Measurements from ENCODE around the gene TMEM51. TPM values are rescaled to one million over a fixed set of nuclear protein-coding genes. Genes with fewer than 3 reads are reported as not detected.
A peak's percentile ranks its signal among the peaks of the same experiment; 100 is the strongest.

TMEM51 gene
- total and polyA plus RNA-seq, 2 of the 13 experiments (the other 11 are each of a cell fraction or from before 2014, with no cell fraction given): 12.2 to 22.3 TPM

GRCh38 chr1:15145327-15145726, 8.2 kb upstream of the TMEM51 start (continued):
- peak; percentile 91; the same call in 1 of the 2 replicates for TF ChIP-seq FOXK1 (CRISPR knock-in tag; IDR thresholded peaks at IDR 0.05; ENCODE audit: borderline replicate concordance, low read depth)
- TF ChIP-seq MIER3 (CRISPR knock-in tag; IDR thresholded peaks at IDR 0.05; ENCODE audit: borderline replicate concordance): no peak
- no peak for TF ChIP-seq SNAPC4 (CRISPR knock-in tag; IDR thresholded peaks at IDR 0.05)
- peak; percentile 42; the same call in 1 of the 2 replicates for TF ChIP-seq PBX2 (CRISPR knock-in tag; IDR thresholded peaks at IDR 0.05)
- TF ChIP-seq RAD51 (IDR thresholded peaks at IDR 0.05; ENCODE audit: borderline replicate concordance): no peak
- no peak for TF ChIP-seq HOXD1 (CRISPR knock-in tag; IDR thresholded peaks at IDR 0.05)
- TF ChIP-seq ZNF136 (CRISPR knock-in tag; IDR thresholded peaks at IDR 0.05; ENCODE audit: low read depth): no peak
- TF ChIP-seq RBFOX2 (IDR thresholded peaks at IDR 0.05; ENCODE audit: low read depth, low read length): no peak
- TF ChIP-seq THAP7 (CRISPR knock-in tag; IDR thresholded peaks at IDR 0.05): no peak
- TF ChIP-seq KLF13 (CRISPR knock-in tag; IDR thresholded peaks at IDR 0.05): no peak
- peak; percentile 77 for TF ChIP-seq HDAC1 (CRISPR knock-in tag; IDR thresholded peaks at IDR 0.05)
- TF ChIP-seq NKX3-1 (CRISPR knock-in tag; IDR thresholded peaks at IDR 0.05): no peak
- peak; percentile 53; the same call in 1 of the 2 replicates for TF ChIP-seq ZNF281 (CRISPR knock-in tag; IDR thresholded peaks at IDR 0.05; ENCODE audit: borderline replicate concordance)
- no peak for TF ChIP-seq JUND (CRISPR knock-in tag; IDR thresholded peaks at IDR 0.05)
- TF ChIP-seq ZKSCAN8 (CRISPR knock-in tag; IDR thresholded peaks at IDR 0.05; ENCODE audit: borderline replicate concordance): peak; percentile 82; the same call in 1 of the 2 replicates
- TF ChIP-seq CEBPG (CRISPR knock-in tag; IDR thresholded peaks at IDR 0.05): peak; percentile 96
- TF ChIP-seq ZNF607 (CRISPR knock-in tag; IDR thresholded peaks at IDR 0.05; ENCODE audit: borderline replicate concordance): no peak
- TF ChIP-seq ZSCAN21 (CRISPR knock-in tag; IDR thresholded peaks at IDR 0.05; ENCODE audit: borderline replicate concordance): peak; percentile 45; the same call in 1 of the 2 replicates
- TF ChIP-seq KDM1A (CRISPR knock-in tag; IDR thresholded peaks at IDR 0.05): peak; percentile 63; the same call in 1 of the 2 replicates
- no peak; the same call in 1 of the 2 replicates for TF ChIP-seq GFI1 (CRISPR knock-in tag; IDR thresholded peaks at IDR 0.05; ENCODE audit: borderline replicate concordance)
- TF ChIP-seq NFE2 (CRISPR knock-in tag; IDR thresholded peaks at IDR 0.05): no peak
- no peak; the same call in 1 of the 2 replicates for TF ChIP-seq ZNF788 (CRISPR knock-in tag; IDR thresholded peaks at IDR 0.05; ENCODE audit: borderline replicate concordance)
- no peak for TF ChIP-seq AHR (CRISPR knock-in tag; IDR thresholded peaks at IDR 0.05)
